MCF 10A (cell line): ENCODE results near the gene VPS39. TPM values are rescaled to one million over a fixed set of nuclear protein-coding genes. Genes with fewer than 3 reads are reported as not detected.

Experiments
- BruUV-seq: library from RNA; stranded (reverse); fragments of 400-500 nt; replicated peaks from 2 replicates; lab custom pipeline; 2021; lab: Mats Ljungman, UMichigan
- CTCF ChIA-PET: fragments of 300-600 bp; sonication (Branson Sonifier 250); formaldehyde crosslinking; extraction: SDS; loops from one replicate; lab custom pipeline; 2021; ENCODE audit warnings: antibody characterized with exemption, inconsistent platforms; lab: Yijun Ruan, JAX
- POLR2A ChIA-PET: fragments of 300-600, 350-650 bp; sonication (Branson Sonifier 250); formaldehyde crosslinking; extraction: SDS; loops from one replicate; lab custom pipeline; 2020; ENCODE audit warnings: antibody characterized with exemption, inconsistent platforms; lab: Yijun Ruan, JAX
- DNase-seq: peaks from one replicate; pipeline ENCODE4 v3.0.0-alpha.2; 2018; ENCODE audit not compliant: unreplicated experiment
- H3K27ac Mint-ChIP-seq: one replicate; pipeline ENCODE4 v1.8.0; 2022; ENCODE audit warnings: mild to moderate bottlenecking, low read depth, mixed read lengths; ENCODE audit not compliant: unreplicated experiment
- H3K27me3 Mint-ChIP-seq: one replicate; pipeline ENCODE4 v1.8.0; 2022; ENCODE audit warnings: mixed read lengths; ENCODE audit not compliant: insufficient read depth, unreplicated experiment
- H3K36me3 Mint-ChIP-seq: one replicate; pipeline ENCODE4 v1.8.0; 2022; ENCODE audit warnings: mild to moderate bottlenecking, moderate library complexity, mixed read lengths; ENCODE audit not compliant: insufficient read depth, unreplicated experiment
- H3K4me1 Mint-ChIP-seq: one replicate; pipeline ENCODE4 v1.8.0; 2022; ENCODE audit warnings: mixed read lengths; ENCODE audit not compliant: insufficient read depth, unreplicated experiment
- H3K4me3 Mint-ChIP-seq: one replicate; pipeline ENCODE4 v1.8.0; 2022; ENCODE audit warnings: mild to moderate bottlenecking, moderate library complexity, mixed read lengths; ENCODE audit not compliant: unreplicated experiment
- H3K9me3 Mint-ChIP-seq: one replicate; pipeline ENCODE4 v1.8.0; 2022; ENCODE audit warnings: mixed read lengths; ENCODE audit not compliant: unreplicated experiment
- intact Hi-C: fragments of 100-400 bp; cut with micrococcal nuclease; formaldehyde crosslinking; loops from 2 replicates; pipeline ENCODE4 v1.14.1; 2022
- microRNA-seq: library from miRNA; unstranded; fragments of <30 nt; microRNA quantifications from one replicate; pipeline ENCODE4 v1.2.0, GENCODE V29; 2022
- total RNA-seq: library from RNA; stranded (reverse); gene quantifications from 2 replicates; pipeline ENCODE4 v1.2.3, GENCODE V29; 2022
- TF ChIP-seq, protein P1 (sequence below): fragments of 200-600 bp; IDR thresholded peaks from one replicate; pipeline ENCODE4 v1.8.0; 2022; ENCODE audit warnings: antibody characterized with exemption, mild to moderate bottlenecking; ENCODE audit not compliant: unreplicated experiment

The VPS39 gene
- total RNA-seq, 1 experiment from 2014 or later = 47.1 TPM

- peaks cover 11% of the 10 kb centered on the region for H3K9me3 Mint-ChIP-seq
- H3K4me1 Mint-ChIP-seq = no peaks in the 10 kb centered on the region
- ChIA-PET POLR2A (interaction anchor here (0.7 to 2.9 kb wide), 3 partner anchors 12 to 44 kb away, joined by 3 to 9 read pairs (median 3); no protein-coding TSS in a partner anchor), CTCF (no interaction called here)
- intact Hi-C loops = no loop called here
- DNase-seq = no peak
- no TSS peak for BruUV-seq
- H3K4me3 Mint-ChIP-seq = no peak overlapping the region
- no peak overlapping the region for H3K27ac Mint-ChIP-seq
- TF ChIP-seq, protein P1, sequence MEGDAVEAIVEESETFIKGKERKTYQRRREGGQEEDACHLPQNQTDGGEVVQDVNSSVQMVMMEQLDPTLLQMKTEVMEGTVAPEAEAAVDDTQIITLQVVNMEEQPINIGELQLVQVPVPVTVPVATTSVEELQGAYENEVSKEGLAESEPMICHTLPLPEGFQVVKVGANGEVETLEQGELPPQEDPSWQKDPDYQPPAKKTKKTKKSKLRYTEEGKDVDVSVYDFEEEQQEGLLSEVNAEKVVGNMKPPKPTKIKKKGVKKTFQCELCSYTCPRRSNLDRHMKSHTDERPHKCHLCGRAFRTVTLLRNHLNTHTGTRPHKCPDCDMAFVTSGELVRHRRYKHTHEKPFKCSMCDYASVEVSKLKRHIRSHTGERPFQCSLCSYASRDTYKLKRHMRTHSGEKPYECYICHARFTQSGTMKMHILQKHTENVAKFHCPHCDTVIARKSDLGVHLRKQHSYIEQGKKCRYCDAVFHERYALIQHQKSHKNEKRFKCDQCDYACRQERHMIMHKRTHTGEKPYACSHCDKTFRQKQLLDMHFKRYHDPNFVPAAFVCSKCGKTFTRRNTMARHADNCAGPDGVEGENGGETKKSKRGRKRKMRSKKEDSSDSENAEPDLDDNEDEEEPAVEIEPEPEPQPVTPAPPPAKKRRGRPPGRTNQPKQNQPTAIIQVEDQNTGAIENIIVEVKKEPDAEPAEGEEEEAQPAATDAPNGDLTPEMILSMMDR = no peak
- H3K36me3 Mint-ChIP-seq = no peaks in the 10 kb centered on the region
- H3K27me3 Mint-ChIP-seq = peaks cover 11% of the 10 kb centered on the region
These were observed 99.3 kb downstream of the VPS39 start for GRCh38 chr15:42108806-42109205.

Small RNA genes within 50 kb of the gene (microRNA-seq; reads per million reads assigned to microRNA genes)
- gene MIR627 = 46.7 reads per million, percentile 67 among the genes with 10 or more reads in this experiment

Other genes with a start within 250 kb of the VPS39 start
- gene EHD4, start 235.7 kb downstream of the VPS39 start, total RNA-seq = 24.2 and 27.1 TPM in 2 replicates
- gene PLA2G4E, start 187.3 kb downstream of the VPS39 start, total RNA-seq = 0.07 and 0.12 TPM in 2 replicates
- not detected in 2 replicates for gene PLA2G4D, start 113.7 kb downstream of the VPS39 start, total RNA-seq
- gene PLA2G4F, start 51.7 kb downstream of the VPS39 start, total RNA-seq = 0.30 TPM in 1 of 2 replicates, not detected in the other
- gene GANC, start 64.9 kb upstream of the VPS39 start, total RNA-seq = 24.0 and 31.7 TPM in 2 replicates
- 51.3 and 52.3 TPM in 2 replicates for gene TMEM87A, start 65.1 kb upstream of the VPS39 start, total RNA-seq
- gene CAPN3, start 151.2 kb upstream of the VPS39 start, total RNA-seq = 4.7 and 7.5 TPM in 2 replicates